Stimulated activated CD4-positive, alpha-beta T cell treated with anti-CD3 and anti-CD28 coated beads, TNF-alpha, amount 100 ng/mL, for 48 hours (primary cell): ENCODE results near the gene CIPC.

Source experiments
- DNase-seq, 3 donors: peaks; one replicate each; pipeline ENCODE4 v3.0.0-alpha.2; 2020; ENCODE audit warnings: low read depth in 3 of 3

Gene CIPC

DNA sequence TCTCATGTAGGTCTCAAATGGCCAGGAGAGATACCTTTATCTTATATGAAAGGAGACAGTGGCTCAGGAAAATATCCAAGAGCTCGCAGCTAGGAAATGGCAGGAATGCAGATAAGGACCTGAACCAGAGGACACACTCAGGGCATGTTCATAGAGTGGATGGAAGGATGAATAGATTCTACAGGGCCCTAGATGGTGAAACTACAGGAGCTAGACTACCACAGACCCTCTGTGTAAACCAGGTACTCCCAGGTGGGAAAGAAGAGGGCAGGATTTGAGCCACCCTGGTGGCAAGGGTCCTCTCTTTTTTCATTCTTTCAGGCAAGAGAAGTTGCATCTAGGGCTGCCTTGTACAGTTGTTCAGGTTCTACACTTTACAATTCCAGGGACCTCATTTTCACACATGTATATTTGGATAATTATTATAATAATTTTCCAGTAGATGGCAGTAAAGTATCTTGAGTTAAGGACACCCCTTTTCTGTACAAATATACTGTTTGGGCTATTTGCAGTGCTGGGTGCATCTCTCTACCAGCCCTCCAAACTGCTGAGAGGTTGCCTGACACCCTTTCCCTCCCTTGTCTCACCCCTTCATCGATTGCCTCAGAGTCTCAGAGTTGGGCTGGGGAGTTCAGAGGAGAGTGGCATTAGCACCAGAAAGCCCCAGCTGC, 54.0 kb downstream of the CIPC start:
- DNase-seq = no peak

DNA sequence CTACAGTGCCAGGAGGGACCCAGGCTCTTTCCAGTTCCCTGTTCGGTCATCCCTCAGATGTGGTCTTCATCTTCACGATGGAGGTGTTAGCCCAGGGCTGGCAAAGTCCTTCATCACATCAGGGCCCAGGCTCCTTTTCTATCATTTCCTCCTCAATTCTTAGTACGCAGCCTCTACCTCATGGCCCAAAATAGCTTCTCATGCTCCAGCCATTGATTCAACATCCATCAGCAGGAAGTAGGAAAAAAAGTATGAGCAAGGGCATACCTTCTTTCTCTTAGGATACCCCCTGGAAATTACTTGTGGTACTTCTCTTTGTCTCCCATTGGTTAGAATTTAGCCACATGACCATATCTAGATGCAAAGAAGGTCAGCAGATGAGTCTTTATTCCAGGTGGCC, 55.7 kb downstream of the CIPC start:
- DNase-seq = no peak

- DNase-seq = no peak
Observed at GRCh38 chr14:77154421-77154820, 56.4 kb downstream of the CIPC start.

GRCh38 chr14:77155083-77155482, 57.0 kb downstream of the CIPC start:
- no peak for DNase-seq

GRCh38 chr14:77157740-77158139, 59.7 kb downstream of the CIPC start:
- no peak for DNase-seq

GRCh38 chr14:77158175-77158881, 60.3 kb downstream of the CIPC start:
- DNase-seq = no peak

- DNase-seq = no peak
Observed at GRCh38 chr14:77158882-77159255, 60.8 kb downstream of the CIPC start.

DNA sequence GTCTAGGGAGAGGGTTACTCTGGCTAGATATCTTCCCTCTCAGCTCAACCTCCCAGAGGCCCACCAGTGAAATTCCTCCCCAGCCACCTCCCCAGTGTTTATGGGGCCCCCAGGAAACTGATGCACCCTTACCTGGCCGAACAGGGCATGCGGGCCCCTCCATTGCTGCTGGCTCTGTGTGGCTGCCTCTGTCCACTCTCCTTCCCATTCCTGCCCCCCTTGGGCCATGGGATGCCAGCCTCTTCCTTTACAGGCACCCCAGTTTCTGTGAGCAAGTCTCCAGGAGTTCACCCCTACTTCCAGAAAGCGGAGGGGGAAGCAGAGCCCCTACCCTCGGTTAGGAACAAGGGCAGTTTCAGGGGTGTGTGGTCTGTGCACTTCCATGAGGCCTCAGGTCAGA, 63.0 kb downstream of the CIPC start:
- DNase-seq = no peak
